Stimulated activated CD4-positive, alpha-beta T cell treated with anti-CD3 and anti-CD28 coated beads, Interleukin-4, amount 100 ng/mL, for 4 hours (primary cell): ENCODE measurements around the gene RTL10.

Experiments used
- DNase-seq, 2 experiments: peaks; one replicate each; pipeline ENCODE4 v3.0.0-alpha.2; 2020

The RTL10 gene

DNA sequence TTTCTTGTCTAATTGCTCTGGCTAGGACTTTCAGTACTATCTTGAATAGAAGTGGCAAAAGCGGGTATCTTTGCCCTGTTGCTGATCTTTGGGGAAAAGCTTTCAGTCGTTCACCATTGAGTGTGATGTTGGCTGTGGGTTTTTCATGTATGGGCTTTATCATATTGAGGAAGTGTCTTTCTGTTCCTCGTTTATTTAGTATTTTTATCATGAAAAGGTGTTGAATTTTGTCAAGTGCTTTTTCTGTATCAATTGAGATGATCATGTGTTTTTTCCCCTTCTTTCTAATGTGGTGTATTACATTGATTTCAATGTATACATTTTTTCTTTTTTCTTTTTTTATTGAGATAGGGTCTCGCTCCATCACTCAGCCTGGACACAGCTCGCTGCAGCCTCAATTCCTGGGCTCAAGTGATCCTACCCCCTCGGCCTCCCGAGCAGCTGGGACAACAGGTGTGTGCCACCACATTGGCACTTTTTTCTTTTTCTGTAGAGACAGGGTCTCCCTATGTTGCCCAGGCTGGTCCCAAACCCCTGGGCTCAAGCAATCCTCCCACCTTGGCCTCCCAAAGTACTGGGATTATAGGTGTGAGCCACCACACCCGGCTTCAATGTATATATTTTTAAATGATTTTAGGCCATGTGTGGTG is 5.3 kb upstream of the RTL10 start:
- no peak for DNase-seq

DNA sequence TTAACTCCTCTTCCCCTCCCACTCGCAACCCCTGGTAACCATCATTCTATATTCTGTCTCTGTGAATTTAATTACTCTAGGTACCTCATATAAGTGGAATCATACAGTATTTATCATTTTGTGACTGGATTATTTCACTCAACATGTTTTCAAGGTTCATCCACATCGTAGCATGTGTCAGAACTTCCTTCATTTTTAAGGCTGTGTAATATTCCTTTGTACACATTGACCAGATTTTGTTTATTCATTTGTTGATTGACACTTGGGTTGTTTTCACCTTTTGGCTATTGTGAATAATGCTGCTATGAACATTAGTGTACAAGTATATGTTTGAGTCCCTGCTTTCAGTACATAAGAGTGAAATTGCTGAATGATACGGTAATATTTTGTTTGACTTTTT is 2.7 kb upstream of the RTL10 start:
- no peak for DNase-seq

DNA sequence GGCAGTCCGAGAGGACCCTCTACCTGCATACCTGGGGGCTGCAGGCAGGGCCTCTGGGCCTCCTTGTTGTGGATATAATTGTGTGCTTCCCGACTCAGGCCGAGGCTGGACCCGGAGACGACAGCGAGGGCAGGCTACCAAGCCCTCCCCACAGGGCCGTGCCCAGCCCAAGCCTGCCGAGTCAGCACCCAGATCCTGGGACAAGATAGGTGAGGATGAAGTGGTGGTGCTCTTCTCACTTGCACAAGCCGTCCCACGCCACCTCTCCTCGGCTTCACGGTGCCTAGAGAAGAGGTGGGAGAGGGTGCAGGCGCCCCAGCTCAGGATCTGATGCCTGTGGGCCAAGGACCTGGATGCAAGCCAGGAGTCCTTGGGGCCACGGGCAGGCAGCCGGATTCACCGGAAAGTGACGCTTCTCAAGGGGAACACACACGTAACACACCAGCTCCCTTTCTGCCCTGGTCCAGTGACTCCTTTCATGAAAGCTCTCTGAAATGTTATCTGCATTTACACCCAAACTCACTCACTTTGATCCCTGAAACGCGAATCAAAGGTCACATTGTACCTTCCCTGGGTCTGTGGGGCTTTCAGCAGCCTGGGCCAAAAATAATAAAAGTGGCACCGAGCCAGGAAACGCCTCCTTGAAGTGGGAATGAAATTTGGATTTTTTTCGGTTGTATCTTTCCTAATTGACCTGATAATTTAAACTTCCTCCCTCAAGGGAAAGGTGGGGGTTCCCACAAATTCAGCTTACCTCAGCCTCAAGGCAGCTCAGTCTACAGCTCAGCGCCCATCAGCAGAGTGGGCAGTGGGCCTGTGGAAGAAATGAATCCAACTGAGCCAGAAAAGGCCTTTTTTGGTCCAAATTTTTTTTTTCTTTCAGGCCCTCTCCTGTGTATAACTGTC is 1.1 kb upstream of the RTL10 start:
- peak; percentile 50 to 54 for DNase-seq

DNA sequence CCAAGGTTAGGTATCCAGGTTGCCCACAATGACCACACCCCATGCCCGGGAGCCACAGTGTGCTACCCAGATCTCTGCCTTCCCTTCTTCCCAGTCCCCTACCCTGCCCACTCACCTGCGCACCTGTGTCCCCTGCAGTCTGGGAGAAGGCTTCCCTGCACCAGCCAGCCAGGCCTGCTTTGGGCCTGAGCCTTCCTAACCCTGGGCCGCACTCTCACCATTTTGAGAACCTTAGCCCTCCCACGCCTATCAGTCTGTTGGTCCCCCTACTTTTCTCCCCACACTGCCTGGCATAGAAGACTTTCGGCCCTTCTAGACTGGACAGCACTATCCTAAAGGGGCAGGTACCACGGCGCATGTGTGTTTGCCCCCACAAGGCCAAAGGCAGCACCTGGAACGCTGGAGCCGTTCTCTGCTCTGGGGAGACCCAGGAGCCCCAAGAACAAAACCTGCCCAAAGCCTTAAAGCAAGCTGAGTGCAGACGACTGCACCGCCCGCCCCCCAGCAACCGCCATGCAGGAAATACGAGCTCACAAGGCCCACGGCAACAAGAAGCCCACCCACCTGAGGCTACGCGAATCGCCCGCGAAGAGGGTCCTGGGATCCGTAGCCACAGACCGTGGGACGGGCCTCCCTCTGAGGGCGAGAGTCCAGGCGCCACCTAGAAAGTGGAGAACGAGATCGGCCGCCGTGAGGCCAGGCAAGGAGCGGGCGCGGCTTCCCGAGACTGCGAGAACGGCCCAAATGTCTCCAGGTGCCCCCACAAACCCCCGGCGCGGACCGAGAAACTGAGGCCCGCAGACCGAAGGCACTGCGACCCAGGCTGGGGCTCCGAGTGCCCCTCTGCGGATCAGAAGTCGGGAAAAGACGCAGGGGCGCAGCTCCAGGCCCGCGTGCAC is 546 bp downstream of the RTL10 start:
- no peak for DNase-seq

DNA sequence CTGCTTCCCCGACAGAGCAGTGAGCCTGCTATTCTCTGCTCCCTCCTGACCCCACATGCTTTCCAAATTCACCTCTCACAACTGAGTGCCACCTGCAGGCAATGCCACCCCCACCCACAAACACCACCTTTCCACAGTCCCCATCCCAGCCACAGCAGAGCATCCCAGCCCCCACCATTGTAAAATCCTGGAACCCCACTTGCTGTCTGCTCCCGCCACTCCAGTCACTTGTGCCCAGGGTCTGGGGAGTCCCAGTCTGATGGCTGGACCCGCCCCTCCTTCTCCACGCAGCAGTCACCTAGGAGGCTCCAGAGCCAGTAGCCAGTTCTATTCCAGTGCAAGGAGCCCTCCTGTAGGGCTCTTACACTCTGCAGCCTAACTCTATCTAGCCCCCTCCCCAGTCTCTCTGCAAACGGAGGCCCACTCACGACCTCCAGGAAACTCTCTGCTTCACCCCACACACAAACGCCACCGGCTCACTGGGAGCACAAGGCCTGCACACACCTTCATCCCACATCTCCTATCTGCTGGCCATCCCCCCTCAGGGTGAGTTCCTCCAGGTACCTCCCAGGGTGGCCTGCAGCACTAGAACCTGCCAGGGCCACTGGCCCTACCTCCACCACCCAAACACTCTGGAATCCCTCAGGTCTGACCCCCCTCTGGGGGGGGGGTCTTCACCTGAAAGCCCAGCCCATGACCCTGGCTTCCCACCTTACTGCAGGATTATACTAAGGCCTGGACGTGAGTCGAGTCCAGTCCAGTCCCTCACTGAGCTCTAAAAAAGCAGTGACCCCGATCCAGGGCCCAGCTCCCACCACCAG is 1.4 kb downstream of the RTL10 start:
- no peak for DNase-seq

DNA sequence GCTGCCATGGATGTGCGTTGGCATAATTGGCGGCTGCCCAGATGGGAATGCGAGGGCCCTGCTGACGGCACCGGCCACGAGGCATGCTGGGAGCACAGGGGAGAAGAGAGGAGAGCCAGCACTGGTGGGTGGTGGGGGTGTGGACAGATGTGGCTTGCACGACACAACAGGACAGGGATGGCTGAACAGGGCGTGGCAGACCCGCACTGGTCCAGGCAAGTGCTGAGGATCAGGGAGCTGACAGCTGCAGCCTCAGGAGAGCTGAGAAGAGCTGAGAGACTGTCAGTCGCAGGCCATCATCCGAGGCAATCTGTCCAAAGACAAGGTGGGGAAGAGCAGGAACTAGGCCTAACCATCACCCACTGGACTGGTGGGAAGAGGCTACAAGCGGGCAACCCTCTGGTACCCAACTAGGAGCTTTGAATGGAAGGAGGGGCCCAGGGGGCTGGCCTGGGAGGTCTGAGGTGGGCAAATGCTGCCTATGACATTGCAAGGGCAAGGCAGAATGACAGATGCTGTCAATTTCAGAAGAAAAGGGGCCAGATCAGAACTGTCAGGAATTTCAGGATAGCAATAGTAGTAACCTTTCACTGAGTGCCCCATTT is 2.4 kb downstream of the RTL10 start:
- no peak for DNase-seq

DNA sequence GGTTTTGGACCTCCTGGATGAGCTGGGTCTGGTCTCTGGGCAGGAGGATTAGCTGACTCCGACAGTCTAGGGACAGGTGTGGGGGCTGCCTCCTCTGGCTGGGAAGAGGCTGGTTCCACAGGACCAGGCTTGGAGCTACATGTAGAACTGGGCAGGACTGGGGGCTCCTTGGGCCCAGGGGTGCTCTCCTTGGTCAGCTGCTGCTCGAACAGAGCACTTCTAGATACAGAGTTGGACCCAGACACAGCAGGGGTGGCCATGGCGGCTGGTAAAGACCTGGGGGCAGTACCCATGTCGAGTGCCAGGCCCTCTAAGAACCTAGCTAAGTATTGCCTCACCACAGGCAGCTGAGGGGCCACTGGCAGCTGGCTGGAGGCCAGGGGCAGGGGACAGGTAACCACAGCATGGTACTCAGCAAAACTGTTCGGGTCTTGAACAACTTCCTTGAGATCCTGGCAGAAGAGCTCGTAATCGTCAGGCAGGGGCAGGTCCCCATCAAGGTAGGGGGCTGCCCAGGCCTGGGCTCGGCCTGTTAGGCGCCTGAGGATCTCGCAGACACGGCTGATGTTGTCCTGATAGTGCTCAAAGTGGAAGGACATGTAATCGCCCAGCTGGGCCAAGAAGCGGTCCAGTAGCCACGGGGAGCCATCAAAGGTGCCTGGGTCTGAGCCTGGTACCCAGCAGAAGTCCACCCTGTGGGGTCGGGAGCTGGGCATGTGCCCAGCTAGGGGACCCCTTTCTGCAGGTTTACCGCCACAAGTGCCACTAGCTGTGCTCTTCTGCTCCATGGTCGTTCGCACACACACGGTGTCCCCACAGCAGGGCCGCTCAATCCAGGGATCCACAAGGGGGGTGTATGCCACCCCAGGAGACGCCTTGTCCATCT is 3.1 kb downstream of the RTL10 start:
- no peak for DNase-seq

DNA sequence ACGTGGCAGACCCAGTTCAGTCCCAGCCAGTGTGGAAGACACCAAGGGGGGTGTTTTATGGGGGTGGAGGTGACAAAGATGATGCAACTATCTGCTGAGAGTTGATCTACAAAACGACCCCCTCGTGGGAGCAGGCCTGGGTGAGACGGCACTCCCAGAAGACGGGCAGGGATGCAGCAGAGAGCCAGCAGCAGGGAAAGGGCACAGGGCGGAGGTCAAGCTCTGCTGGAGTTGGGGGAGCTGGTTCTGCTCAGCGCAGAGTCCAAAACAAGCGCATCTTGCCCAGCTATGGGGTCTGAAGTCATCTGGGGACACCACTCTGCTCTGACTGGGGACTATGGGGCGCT is 3.9 kb downstream of the RTL10 start:
- no peak for DNase-seq

DNA sequence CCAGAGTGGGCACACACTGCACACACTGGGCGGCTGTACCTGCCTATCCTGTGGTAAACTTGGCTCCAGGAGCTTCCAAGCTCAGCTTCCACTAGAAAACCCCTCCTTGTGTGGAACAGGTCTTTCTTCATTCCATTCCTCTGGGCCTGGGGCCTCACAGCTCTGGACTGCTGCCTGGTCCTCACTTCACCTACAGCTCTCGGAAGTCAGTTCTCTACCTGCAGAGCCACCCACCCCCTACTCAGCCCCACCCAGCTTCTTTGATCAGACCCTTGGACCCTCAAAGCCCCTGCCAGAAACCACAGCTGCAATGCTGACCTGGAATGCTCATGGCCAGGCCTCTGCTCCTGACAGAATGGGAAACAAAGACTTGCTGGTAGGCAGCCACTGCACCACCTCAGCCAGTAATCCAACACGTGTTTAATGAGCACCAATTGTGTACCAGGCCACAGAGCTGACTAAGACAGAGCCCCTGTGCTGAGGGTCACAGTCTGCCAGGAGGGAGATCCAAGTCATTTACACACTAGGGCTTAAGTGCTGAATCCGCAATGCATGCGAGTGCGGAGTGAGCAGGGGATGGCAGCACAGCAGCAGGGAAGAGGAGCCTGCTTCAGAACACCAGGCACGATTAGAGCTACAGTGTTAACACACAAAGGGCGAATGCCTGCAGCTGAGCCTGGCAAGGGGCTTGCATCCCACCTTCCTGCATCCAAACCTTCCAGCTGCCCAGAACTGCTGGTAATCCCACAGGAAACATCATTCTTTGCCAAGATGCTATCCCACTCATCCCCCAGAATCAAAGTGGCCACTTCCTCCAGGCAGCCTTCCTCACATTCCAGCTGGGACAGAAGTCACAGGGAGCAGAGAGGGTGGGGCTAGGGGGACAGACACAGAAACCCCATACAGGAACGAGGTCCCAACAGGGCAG is 4.6 kb downstream of the RTL10 start:
- no peak for DNase-seq

DNA sequence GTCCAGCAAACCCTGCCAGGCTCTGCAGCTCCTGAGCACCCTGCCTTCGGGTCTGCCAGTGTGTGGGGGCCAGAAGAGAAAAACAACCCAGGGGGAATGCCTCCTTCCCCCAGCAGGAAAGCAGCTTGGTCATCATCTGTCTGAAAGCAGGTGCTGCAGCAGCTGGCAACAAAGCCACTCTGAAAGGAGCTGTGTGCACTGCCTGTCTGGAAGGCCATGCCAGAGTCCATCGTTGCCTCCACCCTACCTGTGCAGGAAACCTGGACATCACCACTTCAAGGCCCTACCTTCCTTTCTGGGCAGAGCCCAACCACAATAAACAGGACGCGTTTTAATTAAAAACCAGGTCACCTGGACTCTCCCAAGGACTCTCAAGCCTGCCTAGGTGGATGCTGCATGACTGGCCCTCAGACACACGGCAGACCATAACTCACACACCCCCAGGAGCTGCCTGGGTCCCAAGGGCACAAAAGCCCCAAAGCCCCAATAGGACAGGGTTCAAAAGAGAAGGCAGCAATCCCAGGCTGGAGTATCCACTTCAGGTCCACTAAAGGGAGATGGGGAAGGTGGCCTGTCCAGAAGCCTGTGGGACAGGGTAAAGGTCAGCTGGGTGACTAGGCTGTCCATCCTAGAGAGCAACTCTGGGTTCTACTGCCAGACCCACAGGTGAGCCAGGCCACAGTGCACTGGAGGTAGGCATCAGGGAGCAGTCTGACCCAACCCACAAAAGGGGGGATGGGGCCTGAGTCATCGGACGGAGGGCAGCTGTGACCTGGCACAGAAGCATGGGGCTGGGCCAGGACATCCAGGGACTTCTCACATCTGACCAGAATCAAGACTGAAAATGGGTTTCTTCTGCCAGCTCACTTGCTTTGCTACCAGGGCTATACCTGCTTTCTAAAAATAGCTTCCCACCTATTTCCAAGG is 6.1 kb downstream of the RTL10 start:
- no peak for DNase-seq

DNA sequence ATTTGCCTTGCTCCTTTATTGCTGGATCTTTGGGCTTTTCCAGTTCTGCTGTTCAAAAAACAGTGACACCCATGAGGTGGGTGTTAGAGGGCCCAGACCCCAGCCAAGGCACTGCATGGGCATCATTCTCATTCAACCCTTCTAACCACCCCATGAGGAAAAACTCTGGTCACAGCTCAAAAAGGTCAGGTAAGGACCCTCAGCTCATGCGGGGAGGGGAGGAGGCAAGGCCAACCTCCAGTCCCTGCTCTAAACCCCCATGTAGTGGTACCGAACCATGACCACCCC is 7.4 kb downstream of the RTL10 start:
- DNase-seq: no peak

DNA sequence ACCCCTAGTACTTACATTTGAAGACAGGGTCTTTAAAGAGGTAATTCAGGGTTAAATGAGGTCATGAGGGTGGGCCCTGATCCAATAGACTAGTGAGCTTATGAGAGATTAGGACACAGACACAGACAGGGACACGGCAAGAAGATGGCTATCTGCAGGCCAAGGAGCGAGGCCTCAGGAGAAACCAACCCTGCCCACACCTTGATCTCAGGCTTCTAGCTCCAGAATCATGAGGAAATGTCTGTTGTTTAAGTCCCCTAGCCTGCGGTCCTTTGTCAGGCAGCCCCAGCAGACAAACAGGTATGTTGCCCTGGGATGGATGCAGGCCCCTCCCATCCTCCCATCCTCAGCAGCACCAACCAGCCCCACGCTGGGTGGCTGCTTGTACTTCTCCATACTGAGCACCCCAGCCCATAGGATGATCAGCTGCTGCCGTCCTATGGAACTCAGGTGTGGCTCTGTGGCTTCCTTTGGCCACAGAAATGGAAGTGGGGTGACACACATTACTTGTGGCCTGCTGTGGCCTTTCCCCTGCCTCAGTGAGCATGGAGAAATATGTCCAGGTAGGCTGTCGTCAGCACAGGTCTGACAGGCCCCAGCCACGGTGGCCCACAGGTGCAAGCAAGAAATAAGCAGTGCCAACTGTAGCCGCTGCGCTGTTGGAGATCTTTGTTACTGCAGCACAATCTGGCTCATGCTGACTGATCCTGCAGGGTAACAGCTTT is 7.9 kb downstream of the RTL10 start:
- DNase-seq: no peak

DNA sequence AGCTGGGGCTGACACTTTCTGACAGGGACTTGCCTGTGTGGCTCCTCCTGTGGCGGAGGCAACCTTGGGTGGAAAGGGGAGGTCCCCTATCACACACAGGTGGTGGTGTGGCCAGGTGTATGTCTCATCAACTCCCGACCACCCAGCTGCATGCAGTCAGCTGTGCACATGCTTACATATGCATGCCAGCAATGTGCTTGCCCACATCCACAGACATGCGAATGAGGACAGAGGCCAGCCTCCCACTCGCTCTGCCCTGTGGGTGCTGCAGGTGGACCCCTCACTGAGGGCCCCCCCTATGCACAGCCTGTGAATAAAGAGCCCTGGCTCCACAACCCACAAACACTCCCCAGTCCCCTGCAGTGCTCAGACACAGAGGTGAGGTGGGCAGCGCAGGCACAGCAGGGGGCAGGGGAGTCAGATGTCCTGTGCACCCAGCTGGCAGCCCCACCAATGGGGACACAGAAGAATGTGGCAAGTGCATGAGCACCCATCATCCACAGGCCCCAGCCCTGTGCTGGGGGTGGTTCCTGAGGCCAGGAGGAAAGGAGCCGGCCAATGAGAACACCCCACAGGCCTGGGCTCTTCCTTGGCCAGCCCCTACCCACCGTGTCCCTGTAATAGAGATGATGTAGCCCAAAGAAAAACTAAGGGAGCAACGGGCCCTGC is 9.5 kb downstream of the RTL10 start:
- no peak for DNase-seq

DNA sequence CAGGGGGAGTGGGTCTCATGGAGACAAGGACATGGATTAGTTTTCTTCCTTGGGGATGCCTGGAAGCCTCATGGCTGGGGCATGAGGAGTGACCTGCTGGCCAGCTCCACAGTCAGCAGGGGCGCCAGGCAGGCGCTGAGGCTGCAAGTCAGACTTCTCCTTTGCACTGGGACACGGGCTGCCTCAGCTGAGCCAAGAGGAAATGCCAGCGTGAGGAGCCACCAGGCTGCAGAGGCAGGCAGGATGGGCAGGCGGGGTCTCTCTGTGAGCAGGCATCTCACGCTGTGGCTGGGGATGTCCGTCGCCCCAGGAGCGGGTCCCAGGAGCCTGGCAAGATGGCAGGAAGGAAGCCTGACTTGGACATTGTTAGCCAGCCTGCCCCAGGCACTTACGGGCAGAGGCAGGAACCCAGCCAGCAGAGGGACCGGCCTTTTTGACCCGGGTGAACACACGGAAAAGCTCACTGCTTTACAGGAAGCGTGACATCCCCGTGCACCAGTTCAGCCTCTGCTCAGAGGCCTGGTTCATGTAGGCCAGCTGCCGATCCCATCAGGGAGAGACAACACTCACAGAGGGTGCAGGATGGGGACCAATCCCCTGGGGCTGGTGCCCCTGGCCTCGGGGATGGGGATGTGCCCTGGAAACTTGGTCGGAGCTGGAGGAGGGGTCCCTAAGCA is 10.2 kb downstream of the RTL10 start:
- DNase-seq: no peak

DNA sequence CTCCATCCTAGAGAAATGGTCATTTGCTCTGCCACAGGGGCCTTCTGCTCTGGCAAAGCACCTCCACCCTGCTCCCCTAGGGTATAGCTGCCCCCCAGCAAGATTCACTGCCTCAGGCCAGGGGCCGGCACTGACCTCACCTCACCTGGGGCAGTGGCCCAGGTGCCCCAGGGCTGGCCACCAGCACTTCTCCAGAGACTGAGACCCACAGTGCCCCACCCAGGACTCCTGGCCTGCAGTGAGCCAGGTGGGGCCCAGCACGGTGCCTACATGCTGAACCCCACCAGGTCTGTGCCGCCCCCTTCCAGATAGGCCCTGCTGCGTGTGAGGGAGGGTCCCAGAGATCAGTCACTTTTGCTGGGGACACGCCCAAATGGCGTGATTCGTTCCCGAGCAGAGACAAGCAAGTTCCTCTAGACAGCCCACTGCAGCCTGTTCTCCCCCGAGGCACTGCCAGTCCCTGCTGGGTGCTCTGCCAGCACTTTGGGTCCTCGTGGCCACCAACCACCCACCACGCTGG is 10.8 kb downstream of the RTL10 start:
- DNase-seq: no peak

DNA sequence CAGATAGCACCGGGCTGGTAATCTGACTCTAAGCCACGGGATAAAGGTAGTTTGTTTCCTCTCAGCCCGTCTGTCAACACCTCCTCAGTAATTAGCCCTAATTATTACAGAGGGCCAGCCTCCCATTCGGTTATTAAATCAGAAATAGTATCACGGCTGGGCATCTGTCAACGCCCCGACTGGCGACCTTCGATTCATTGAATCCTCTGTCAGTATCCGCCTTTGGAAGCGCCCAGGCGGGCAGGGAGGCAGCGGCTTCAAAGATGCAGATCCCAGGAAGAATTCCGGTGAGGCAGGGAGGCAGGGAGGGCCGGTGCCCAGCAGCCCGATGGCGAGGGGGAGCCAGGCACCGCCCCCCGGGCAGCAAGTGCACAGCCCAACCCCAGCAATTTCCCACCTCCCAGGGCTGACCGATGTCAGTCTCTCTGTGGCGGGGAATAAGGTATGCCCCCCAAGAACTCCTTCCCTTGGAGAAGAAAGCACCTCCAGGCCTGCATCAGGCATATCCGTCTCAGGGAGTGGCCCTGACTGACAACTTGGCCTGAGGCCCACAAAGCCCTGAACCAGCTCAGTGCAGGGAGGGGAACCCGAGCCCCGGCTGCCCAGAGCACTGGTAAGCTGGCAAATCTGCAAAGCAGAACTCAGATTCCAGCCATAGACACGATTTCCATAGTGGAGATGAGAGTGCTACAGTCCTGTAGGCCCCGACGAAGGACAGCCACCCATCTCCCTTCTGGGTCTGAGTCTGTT is 11.4 kb downstream of the RTL10 start:
- no peak for DNase-seq
